OCI-LY7 (cell line): Measurements from ENCODE around the gene PDE6D. TPM values are rescaled to one million over a fixed set of nuclear protein-coding genes. Genes with fewer than 3 reads are reported as not detected.

ENCODE experiments used
- BruUV-seq: library from RNA; stranded (reverse); fragments of 400-500 nt; replicated peaks from 2 replicates; lab custom pipeline; 2021; lab: Mats Ljungman, UMichigan
- CTCF ChIA-PET: fragments of 300-600 bp; sonication (Branson Sonifier 250); formaldehyde crosslinking; loops from one replicate; lab custom pipeline; 2022; ENCODE audit warnings: antibody characterized with exemption; ENCODE audit not compliant: unreplicated experiment; lab: Charles Lee
- POLR2A ChIA-PET: fragments of 300-600 bp; sonication (Branson Sonifier 250); formaldehyde crosslinking; loops from one replicate; lab custom pipeline; 2022; ENCODE audit warnings: antibody characterized with exemption; lab: Charles Lee
- DNase-seq: peaks from one replicate; pipeline ENCODE4 v3.0.0-alpha.2; 2015; ENCODE audit warnings: low spot score
- H2AFZ ChIP-seq: fragments of 200-600 bp; sonication (generic), shearing (Covaris generic); 2 replicates; pipeline ENCODE4 v1.6.1; 2014; ENCODE audit warnings: mild to moderate bottlenecking, antibody characterized with exemption, low read length, moderate library complexity
- H3K27ac ChIP-seq: fragments of 200-600 bp; sonication (generic); 2 replicates; pipeline ENCODE4 v1.5.1; 2014; ENCODE audit warnings: mixed run types, low read depth, mild to moderate bottlenecking, moderate library complexity, low read length, inconsistent platforms; ENCODE audit not compliant: poor library complexity, severe bottlenecking
- H3K36me3 ChIP-seq: fragments of 200-600 bp; sonication (generic); 2 replicates; pipeline ENCODE4 v1.6.1; 2014; ENCODE audit warnings: mild to moderate bottlenecking, antibody characterized with exemption, low read length, moderate library complexity, mixed read lengths; ENCODE audit not compliant: insufficient read depth
- H3K4me1 ChIP-seq: fragments of 200-600 bp; sonication (generic); 2 replicates; pipeline ENCODE4 v1.5.1; 2014; ENCODE audit warnings: mild to moderate bottlenecking, low read length; ENCODE audit not compliant: insufficient read depth, poor library complexity, severe bottlenecking
- H3K4me2 ChIP-seq: fragments of 200-600 bp; sonication (generic); 2 replicates; pipeline ENCODE4 v1.6.1; 2014; ENCODE audit warnings: mild to moderate bottlenecking, low read length
- H3K4me3 ChIP-seq: fragments of 200-600 bp; sonication (generic); 2 replicates; pipeline ENCODE4 v1.5.1; 2014; ENCODE audit warnings: mild to moderate bottlenecking, low read depth, low read length; ENCODE audit not compliant: poor library complexity, severe bottlenecking
- H3K79me2 ChIP-seq: fragments of 200-600 bp; sonication (generic); 2 replicates; pipeline ENCODE4 v1.6.1; 2016; ENCODE audit warnings: low read depth, mild to moderate bottlenecking, low read length, moderate library complexity, mixed read lengths; ENCODE audit not compliant: insufficient read depth
- H3K9me2 ChIP-seq: fragments of 200-600 bp; sonication (generic); 2 replicates; pipeline ENCODE4 v1.6.1; 2016; ENCODE audit warnings: mild to moderate bottlenecking, low read length, mixed read lengths; ENCODE audit not compliant: insufficient read depth
- H3K9me3 ChIP-seq: fragments of 200-600 bp; sonication (generic); 2 replicates; pipeline ENCODE4 v1.6.1; 2014; ENCODE audit warnings: mild to moderate bottlenecking, mixed run types, low read length, mixed read lengths
- H4K20me1 ChIP-seq: fragments of 200-600 bp; sonication (generic); 2 replicates; pipeline ENCODE4 v1.6.1; 2014; ENCODE audit warnings: mild to moderate bottlenecking, antibody characterized with exemption, low read length, moderate library complexity, mixed read lengths; ENCODE audit not compliant: insufficient read depth
- CTCF ChIP-seq: fragments of 200-600 bp; sonication (generic); conservative IDR thresholded peaks from 2 replicates; pipeline ENCODE4 v1.5.1; 2014; ENCODE audit warnings: mild to moderate bottlenecking, antibody characterized with exemption, low read length, moderate library complexity, mixed read lengths
- EZH2phosphoT487 ChIP-seq: fragments of 200-600 bp; sonication (generic); IDR thresholded peaks from 2 replicates; pipeline ENCODE4 v1.6.1; 2018; ENCODE audit warnings: low read depth, borderline replicate concordance, mild to moderate bottlenecking, mixed run types, antibody characterized with exemption, low read length, moderate library complexity, mixed read lengths
- intact Hi-C: fragments of 100-400 bp; cut with micrococcal nuclease; formaldehyde crosslinking; loops from one replicate; pipeline ENCODE4 v1.10.0; 2022; ENCODE audit not compliant: unreplicated experiment
- total RNA-seq, 2 experiments: library from RNA; depleted of rRNA in 1 of 2; stranded (reverse); fragments of >200 nt in 1 of 2; shearing (Covaris generic) in 1 of 2; gene quantifications; 2 replicates each; pipeline ENCODE4 v1.2.3, GENCODE V29; 2014 to 2022

Gene PDE6D
- total RNA-seq, 2 experiments from 2014 or later, result 47.4 to 54.6 TPM

- peaks cover 87% of the 10 kb centered on the region for H3K4me1 ChIP-seq
- no peaks in the 10 kb centered on the region for H3K36me3 ChIP-seq
- H3K4me2 ChIP-seq, result peak overlapping the region; percentile 76
- H3K27ac ChIP-seq, result peak overlapping the region; percentile 71
- no peak for TF ChIP-seq CTCF
- no peak for TF ChIP-seq EZH2phosphoT487
- POLR2A ChIA-PET, result interaction anchor here (0.7 to 9.2 kb wide), 11 partner anchors 10 to 71 kb away, joined by 3 to 102 read pairs (median 6); partner anchors contain the start of gene PTMA
- peak overlapping the region; percentile 68 for H3K4me3 ChIP-seq
- H2AFZ ChIP-seq, result peak overlapping the region; percentile 10; the same call in 1 of the 2 replicates
- DNase-seq, result peak; percentile 55
- H3K79me2 ChIP-seq, result no peaks in the 10 kb centered on the region
- no TSS peak for BruUV-seq
- CTCF ChIA-PET, result interaction anchor here (0.6 to 2.1 kb wide), 9 partner anchors 9 to 75 kb away, joined by 3 to 15 read pairs (median 4); no protein-coding TSS in a partner anchor
- intact Hi-C loops, result no loop called here
- H3K9me2 ChIP-seq, result no peaks in the 10 kb centered on the region
- H4K20me1 ChIP-seq, result no peaks in the 10 kb centered on the region
- no peaks in the 10 kb centered on the region for H3K9me3 ChIP-seq
These were observed 96.5 kb downstream of the PDE6D start for GRCh38 chr2:231684314-231685223.

- CTCF ChIA-PET, result interaction anchor here (0.5 to 2.1 kb wide), 5 partner anchors 8 to 29 kb away, joined by 3 to 15 read pairs (median 4); no protein-coding TSS in a partner anchor
- Histone ChIP-seq H3K9me2 (no peaks in the 10 kb centered on the region), H3K4me3 (no peak overlapping the region), H2AFZ (no peak overlapping the region; the same call in 1 of the 2 replicates), H3K4me2 (peak overlapping the region; percentile 76), H3K27ac (peak overlapping the region; percentile 71), H3K36me3 (no peaks in the 10 kb centered on the region), H3K9me3 (no peaks in the 10 kb centered on the region), H3K4me1 (peaks cover 88% of the 10 kb centered on the region), H3K79me2 (no peaks in the 10 kb centered on the region), H4K20me1 (no peaks in the 10 kb centered on the region)
- peak; percentile 35 for DNase-seq
- BruUV-seq, result no TSS peak
- intact Hi-C loops, result no loop called here
- TF ChIP-seq CTCF, result no peak
- no peak for TF ChIP-seq EZH2phosphoT487
- POLR2A ChIA-PET, result interaction anchor here (0.6 to 9.2 kb wide), 13 partner anchors 9 to 1542 kb away, joined by 3 to 102 read pairs (median 4); partner anchors contain the start of gene PTMA
These were observed 97.5 kb downstream of the PDE6D start for GRCh38 chr2:231683292-231684235.
